HG03280 (cell line): Measurements from ENCODE around the gene BLOC1S4.

Experiments used
- ATAC-seq: cut with Tn5 transposase; IDR thresholded peaks from one replicate; pipeline ENCODE4 v1.9.1; 2021; ENCODE audit warnings: mild to moderate bottlenecking, moderate library complexity; ENCODE audit not compliant: unreplicated experiment

Gene BLOC1S4

GRCh38 chr4:6689506-6689960 lies 26.4 kb upstream of the BLOC1S4 start:
- no peak for ATAC-seq

DNA sequence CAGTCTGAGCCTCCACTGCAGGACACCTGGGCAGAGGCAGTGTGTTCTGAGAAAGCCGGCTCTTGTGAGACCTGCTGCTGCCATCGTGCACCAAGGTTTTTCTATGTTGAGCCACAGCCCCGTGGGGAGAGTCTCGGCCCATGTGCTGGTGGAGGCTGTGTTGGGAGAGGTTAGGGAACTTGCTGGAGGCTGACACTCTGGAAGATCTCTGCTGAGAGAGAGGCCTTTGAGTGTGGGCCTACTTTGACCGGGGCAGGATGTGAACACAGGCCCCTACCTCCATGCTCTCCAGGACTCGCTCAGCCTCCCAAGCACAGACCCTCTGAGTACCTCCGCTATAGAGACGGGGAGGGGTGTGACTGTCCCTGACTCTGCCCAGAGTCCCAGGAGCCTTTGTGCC lies 23.6 kb upstream of the BLOC1S4 start:
- no peak for ATAC-seq

DNA sequence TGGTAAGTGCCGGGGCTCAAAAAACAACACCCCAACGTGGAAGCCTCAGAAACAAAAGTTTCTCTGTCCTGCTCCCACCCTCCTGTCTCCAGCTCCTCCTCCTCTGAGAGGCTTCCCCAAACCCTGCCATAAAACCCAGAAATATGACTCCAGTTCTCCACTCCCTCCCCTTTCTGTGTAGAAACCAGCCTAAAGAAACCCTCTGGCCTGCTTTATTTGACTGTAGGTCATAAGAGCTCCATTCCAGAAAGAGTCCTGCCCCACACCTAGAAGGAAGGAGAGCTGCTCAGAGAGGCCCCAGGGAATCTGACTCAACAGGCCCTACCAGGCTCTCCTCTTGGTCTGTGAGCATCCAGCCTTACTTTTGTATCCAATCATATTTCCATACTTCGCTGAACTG lies 23.2 kb upstream of the BLOC1S4 start:
- no peak for ATAC-seq

DNA sequence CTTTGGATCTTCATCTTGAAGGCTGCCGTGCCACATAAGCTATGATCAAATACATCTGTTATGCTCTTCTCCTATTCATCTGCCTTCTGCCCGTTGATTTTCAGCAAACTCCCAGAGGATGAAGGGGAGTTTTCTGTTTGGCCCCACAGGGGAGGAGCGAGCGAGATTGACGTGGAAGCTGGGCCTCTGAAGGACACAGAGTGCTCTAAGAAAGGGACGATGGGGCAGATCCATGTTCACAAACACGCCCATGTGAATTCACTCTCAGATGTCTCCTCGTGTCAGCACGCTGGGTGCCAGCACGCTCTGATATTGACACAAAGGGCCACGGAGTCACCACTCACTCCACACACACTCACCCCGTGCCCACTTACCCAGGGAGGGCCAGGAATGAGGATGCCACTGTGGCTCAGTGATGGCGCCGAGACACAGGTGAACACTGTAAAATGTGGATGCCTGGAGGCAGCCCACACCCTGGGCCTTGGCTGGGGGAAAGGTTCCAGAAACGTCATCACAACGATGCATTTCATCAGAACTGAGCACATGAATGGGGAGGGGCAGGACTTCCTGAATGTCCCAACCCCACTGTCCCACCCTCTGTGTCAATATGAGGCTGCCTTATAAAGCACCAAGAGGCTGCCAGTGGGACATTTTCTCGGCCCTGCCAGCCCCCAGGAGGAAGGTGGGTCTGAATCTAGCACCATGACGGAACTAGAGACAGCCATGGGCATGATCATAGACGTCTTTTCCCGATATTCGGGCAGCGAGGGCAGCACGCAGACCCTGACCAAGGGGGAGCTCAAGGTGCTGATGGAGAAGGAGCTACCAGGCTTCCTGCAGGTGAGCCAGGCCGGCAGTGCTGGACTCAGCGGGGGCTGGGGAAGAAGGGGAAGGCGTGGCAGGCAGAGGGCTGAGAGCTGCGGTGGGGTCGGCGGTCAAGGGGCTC lies 22.5 kb upstream of the BLOC1S4 start, which contains the start of gene S100P:
S100P (plus strand) TSS at position 648 of the 946 bp plus-strand sequence; CDS start at position 703, 55 bp downstream.
- no peak for ATAC-seq

DNA sequence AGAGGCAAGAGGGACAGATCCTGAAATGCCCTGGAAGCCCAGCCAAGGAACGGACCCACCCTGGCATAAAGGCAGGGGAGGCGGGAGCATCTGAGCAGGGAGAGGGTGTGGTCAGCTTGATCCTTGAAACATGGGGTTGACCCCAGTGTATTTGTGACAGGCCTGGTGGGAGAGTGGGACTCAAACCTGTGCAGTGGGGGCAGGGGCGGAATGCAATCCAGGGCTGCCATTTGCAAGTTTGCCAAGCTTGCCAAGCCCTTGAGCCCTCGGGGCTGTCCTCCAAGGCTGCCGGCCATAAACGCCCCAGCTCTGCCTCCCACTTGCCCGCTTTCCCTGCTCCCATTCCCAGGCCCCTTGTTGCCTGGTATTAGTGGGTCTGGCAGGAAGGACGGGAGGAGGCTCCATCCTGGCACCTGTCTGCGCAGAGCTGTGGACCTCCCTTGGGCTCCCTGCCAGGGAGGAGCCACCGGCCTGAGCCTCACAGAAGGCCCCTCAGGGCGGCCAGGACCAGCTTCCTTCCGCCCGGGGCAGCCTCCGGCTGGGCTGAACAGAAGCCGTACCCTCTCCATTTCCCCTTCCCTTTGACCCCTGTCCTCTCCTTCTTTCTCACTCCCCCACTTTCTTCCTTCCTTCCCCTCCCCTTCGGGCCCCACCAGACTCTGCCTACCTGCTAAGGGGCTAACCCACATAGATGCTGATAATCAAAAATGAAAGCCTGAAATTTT lies 21.6 kb upstream of the BLOC1S4 start:
- no peak for ATAC-seq

- no peak for ATAC-seq
Observed at GRCh38 chr4:6695660-6696610, 20.0 kb upstream of the BLOC1S4 start.

DNA sequence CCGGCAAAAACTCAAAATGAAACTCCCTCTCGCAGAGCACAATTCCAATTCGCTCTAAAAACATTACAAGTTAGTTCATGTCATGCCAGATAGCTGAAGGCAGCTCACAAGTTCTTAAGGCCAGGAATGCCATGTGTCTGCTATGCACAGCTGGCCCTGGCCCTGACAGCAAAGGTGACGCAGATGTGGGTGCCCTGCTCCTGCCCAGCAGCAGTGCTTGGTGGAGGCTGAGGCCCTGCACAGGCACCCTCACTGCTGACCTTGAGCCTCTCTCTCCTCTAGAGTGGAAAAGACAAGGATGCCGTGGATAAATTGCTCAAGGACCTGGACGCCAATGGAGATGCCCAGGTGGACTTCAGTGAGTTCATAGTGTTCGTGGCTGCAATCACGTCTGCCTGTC lies 19.4 kb upstream of the BLOC1S4 start:
- no peak for ATAC-seq

GRCh38 chr4:6697131-6697530 lies 18.8 kb upstream of the BLOC1S4 start:
- ATAC-seq: no peak

GRCh38 chr4:6699388-6699787 lies 16.6 kb upstream of the BLOC1S4 start:
- ATAC-seq: no peak

DNA sequence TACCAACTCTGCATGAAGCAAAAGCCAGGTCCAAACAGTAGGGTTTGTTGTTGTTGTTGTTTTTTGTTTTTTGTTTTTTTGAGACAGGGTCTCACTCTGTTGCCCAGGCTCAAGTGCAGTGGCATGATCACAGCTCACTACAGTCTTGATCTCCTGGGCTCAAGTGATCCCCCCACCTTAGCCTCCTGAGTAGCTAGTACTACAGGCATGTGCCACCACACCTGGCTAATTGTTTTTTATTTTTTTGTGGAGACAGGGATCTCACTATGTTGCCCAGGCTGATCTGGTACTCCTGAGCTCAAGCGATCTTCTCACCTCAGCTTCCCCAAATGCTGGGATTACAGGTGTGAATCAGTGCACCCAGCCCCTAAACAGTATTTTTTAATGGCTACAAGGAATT lies 16.1 kb upstream of the BLOC1S4 start:
- no peak for ATAC-seq

- ATAC-seq: no peak
Observed at GRCh38 chr4:6701371-6701770, 14.6 kb upstream of the BLOC1S4 start.

GRCh38 chr4:6702761-6703160 lies 13.2 kb upstream of the BLOC1S4 start:
- ATAC-seq: no peak

GRCh38 chr4:6703786-6704185 lies 12.2 kb upstream of the BLOC1S4 start:
- ATAC-seq: no peak

DNA sequence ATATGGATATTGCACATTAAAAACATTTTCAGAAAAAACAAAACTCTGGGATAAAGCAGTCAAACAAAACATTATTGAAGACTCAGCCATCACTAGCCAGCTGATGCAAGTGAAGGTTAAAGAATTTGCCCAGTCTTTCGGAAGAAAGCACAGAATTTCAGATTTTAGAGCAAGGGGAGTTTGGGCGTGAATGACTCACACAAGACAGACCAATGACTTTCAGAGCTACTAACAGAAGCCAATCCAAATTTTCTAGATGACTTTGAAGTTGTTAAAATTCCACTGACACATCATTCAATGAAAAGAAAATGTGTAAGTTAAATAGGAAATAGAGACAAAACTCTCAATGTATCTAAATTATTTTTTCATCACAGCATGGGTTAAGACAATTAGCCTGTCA lies 10.3 kb upstream of the BLOC1S4 start:
- ATAC-seq: no peak

DNA sequence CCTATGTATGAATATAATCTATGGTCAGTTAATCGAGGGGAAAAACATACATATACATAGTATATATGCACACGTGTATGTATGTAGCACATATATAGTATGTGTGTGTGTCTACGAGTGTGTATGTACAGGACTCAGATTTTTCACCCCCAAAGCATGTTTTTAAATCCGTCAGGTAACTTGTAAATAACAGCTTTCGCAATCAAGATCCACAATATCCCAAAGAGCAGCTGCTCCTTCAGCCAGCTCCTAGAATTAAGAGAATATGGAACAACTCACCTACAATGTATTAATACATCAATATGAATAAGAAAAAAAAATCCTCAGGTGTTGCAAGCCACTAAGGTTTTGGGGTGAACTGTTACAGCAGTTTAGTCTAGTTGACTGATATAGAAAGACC lies 9.8 kb upstream of the BLOC1S4 start:
- no peak for ATAC-seq

DNA sequence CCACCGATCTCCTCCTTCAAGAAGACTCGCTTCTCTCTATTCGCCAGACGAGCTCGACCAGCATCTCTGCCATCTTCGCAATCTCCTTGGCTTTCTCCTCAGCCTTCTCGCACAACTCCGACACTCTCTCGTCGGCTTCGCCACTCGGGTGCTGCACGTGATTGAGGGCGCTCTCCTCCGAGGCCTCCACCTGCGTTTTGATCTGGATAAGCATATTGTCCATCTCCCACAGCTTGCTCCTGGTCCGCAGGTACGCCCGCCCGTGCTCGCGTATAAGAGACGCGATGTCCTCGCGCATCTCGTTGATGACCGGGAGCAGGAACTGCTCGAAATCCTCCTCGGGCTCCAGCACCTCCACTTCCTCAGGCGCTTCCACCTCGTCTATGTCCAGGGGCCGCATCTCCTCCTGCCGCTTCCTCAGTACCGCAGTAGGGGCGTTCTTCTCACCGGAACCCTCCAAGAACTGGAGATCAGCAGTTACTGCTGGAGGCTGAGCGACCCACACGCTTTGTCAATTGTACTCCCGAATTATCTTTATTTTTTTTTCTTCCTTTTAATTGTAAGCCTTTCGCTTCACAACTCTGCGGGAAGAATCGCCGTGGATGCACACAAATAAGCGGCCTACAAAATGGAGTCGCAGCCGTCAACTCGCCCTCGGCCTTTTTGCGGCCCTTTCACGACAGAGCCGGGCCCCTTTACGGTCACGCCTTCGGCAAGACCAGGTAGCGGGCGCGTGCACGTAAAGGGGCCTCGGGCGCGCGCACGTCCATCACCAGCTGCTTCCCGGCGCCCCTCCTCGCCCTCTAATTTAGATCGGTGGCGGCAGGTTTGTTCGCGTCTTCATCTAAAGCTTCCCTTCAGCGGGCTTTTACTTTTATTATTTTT lies 6.5 kb upstream of the BLOC1S4 start, which contains the start of gene MRFAP1L1:
MRFAP1L1 (minus strand) TSS at position 636 of the 885 bp plus-strand sequence; CDS start at position 400, 236 bp downstream.
- peak; percentile 69 for ATAC-seq

GRCh38 chr4:6710282-6710681 lies 5.7 kb upstream of the BLOC1S4 start:
- ATAC-seq: peak; percentile 5

DNA sequence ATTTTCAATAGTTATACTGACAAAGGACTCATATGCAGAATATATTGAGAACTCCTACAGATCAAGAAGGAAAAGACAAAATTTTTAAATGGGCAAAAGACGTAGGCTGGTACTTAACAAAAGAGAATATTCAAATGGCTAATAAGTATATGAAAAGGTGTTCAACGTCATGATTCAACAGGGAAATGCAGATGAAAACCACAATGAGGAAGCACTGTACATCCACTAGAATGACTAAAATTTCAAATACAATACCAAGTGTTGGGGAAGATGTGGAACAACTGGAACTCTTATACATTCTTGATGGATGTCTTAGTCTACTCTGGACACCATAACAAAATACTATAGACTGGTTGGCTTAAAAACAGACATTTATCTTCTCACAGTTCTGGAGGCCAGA lies 5.0 kb upstream of the BLOC1S4 start:
- no peak for ATAC-seq

DNA sequence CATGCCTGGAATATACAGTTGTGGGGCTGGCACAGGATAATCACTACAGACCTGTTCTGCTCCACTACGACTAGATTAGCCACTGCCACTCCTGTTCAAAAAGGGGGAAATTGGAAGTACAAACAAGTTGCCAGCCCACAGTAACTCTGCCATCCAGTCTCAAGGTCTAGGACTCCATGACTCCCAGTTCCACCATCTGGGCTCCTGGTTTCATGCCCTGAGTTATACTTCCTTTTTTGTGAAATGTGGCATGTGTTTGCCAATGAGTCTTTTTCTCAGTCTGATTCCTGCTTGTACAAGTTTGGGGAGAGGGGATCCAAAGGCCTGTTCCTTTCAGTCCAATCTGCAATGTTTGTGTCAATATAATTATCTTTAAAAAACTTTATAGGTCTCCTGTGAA lies 1.0 kb upstream of the BLOC1S4 start:
- ATAC-seq: no peak

GRCh38 chr4:6715704-6716017 lies 313 bp upstream of the BLOC1S4 start:
- ATAC-seq: no peak
